Subcutaneous abdominal adipose tissue (tissue), 5 donors: ENCODE measurements around the gene HSH2D.

Source experiments
- H3K27ac ChIP-seq: one replicate; pipeline ENCODE4 v1.7.0; 2013; ENCODE audit warnings: low read depth, mild to moderate bottlenecking, inconsistent platforms, low read length, moderate library complexity
- H3K27me3 ChIP-seq, 5 donors: one replicate each; pipeline ENCODE4 v1.7.0; 2013; ENCODE audit warnings: low read length in 5 of 5, inconsistent platforms in 1 of 5; ENCODE audit not compliant: control insufficient read depth in 5 of 5, insufficient read depth in 4 of 5
- H3K36me3 ChIP-seq, 5 donors: one replicate each; pipeline ENCODE4 v1.7.0; 2013; ENCODE audit warnings: low read length in 5 of 5; ENCODE audit not compliant: control insufficient read depth in 5 of 5, insufficient read depth in 5 of 5
- H3K4me1 ChIP-seq, 5 donors: one replicate each; pipeline ENCODE4 v1.7.0; 2013; ENCODE audit warnings: low read length in 5 of 5, mild to moderate bottlenecking in 3 of 5, moderate library complexity in 1 of 5; ENCODE audit not compliant: control insufficient read depth in 5 of 5, insufficient read depth in 5 of 5
- H3K4me3 ChIP-seq, 5 donors: one replicate each; pipeline ENCODE4 v1.7.0; 2013; ENCODE audit warnings: low read length in 5 of 5, low read depth in 1 of 5
- H3K9ac ChIP-seq, 5 donors: one replicate each; pipeline ENCODE4 v1.7.0; 2013; ENCODE audit warnings: low read length in 5 of 5, mild to moderate bottlenecking in 4 of 5, moderate library complexity in 3 of 5
- H3K9me3 ChIP-seq, 5 donors: one replicate each; pipeline ENCODE4 v1.7.0; 2013; ENCODE audit warnings: low read length in 5 of 5; ENCODE audit not compliant: control insufficient read depth in 5 of 5
- donor health status: healthy.
- donor health status: healthy.
- donor health status: healthy.
- donor health status: healthy.
- donor health status: healthy.

HSH2D gene

DNA sequence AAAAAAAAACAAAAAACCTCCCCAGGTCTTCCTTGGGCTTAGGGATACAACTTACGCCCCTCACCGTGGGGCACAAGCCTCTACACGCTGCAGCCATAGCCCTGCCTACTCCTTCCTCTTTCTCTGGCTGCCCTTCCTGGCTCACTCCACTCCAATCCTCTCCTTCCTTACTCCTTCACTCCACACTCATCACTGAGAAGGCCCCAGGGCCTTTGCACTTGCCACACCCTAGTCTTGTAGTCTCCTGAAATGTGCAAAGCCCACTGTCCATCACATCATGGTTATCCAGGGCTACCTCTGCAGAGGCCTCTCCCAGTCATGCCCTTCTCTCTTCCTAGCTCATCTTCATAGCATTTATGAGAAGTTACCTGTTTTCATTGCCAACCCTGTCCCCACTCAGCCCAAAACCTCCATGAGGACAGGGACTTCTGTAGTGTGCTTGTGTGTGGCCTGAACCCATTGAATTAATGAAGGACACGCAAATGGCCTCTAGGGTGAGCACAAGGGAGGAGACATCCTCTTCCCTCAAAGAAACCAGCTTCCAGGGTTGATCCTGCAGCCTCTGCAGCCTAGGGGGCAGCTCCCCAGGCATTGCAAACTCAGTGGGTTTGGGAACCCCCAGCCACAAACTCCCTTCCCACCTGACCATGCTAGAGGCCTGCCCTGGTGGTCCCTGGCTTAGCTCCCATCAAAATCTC lies 7.9 kb upstream of the HSH2D start:
- Histone ChIP-seq H3K4me3 (no peak overlapping the region), H3K9me3 (no peaks in the 10 kb centered on the region), H3K27me3 (peaks cover 0 to 2% (median 0%) of the 10 kb centered on the region in 5 donors), H3K36me3 (peaks cover 0 to 38% (median 31%) of the 10 kb centered on the region in 5 donors), H3K27ac (no peak overlapping the region), H3K9ac (no peak overlapping the region), H3K4me1 (peaks cover 0 to 3% (median 0%) of the 10 kb centered on the region in 5 donors)

DNA sequence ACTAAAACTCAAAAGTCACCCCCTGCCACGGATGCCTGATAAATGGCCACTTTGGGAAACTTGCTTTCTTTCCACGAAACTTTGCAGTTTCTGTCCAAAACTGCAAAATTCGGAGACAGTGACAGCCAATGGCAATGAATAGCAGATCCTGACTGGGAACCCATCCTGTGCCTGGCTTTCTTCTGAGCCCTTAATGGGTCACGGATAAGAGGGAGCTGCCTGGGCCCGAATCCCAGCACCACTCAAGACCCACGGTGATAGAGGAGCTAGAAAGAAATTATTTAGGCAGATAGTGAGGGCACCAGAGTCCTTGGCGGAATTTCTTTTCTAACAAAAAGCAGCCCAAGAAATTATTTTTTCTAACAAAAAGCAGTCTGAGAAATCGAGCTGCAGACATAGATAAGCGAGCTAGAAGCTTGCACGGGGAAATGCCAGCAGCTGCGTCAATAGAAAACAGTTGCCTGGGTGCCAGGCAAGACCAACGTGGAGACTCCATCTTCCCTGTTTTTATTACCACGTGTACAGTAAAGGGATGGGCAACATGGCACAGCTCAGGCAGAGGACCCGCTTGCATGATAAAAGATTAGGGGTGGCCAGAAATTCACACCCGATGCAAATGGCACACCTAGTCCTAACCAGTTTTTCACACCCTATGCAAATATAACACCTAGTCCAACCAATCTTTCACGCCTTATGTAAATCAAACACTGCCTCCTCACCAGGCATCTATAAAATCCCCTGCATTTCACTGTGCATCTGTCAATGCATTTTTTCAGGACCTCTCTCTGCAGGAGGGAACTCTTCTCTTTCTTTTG lies 7.1 kb upstream of the HSH2D start:
- peaks cover 0 to 3% (median 0%) of the 10 kb centered on the region in 5 donors for H3K4me1 ChIP-seq
- no peaks in the 10 kb centered on the region for H3K9me3 ChIP-seq
- H3K27me3 ChIP-seq = peaks cover 0 to 3% (median 2%) of the 10 kb centered on the region in 5 donors
- no peak overlapping the region for H3K4me3 ChIP-seq
- no peak overlapping the region for H3K27ac ChIP-seq
- peaks cover 0 to 32% (median 31%) of the 10 kb centered on the region in 5 donors for H3K36me3 ChIP-seq
- no peak overlapping the region for H3K9ac ChIP-seq

DNA sequence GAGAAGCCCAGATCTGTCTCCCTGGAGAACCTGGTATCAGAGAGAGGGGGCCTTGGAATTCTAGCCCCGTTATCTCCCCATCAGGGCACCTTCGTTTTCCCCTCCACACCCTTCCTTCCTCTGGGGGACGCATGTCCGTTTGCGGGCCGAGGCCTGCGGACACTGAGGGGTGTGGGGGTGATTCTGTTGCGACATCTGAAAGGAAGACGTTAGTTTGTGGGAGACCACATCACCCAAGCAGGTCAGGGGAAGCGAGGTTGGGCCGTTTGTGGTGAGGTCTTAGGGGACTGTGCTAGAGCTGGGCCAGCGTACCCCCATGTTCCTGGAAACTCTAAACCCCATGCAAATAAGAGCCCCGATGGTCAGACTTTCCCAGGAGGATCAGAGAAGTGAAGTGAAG lies 3.7 kb upstream of the HSH2D start:
- H3K9me3 ChIP-seq = no peaks in the 10 kb centered on the region
- H3K27ac ChIP-seq = no peak overlapping the region

DNA sequence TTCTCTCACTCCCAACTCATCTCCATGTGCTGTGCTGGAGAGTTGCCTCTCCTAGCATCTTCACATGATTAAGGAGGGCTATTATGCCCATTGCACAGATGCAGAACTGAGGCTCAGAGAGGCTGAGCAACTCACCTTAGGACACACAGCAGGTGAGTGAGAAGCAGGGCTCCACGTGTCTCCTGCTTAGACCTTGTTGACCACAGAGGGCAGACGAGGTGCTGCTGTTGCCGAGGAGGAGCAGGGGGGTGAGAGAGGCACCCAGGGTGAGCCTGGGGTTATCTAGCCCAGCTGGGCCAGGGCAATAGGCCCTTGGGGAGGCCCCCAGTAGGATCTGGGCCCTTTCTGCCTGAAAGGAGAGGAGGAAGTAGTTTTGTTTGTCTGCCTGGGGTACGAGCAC lies 2.4 kb upstream of the HSH2D start:
- Histone ChIP-seq H3K9me3 (no peaks in the 10 kb centered on the region), H3K27ac (no peak overlapping the region), H3K27me3 (peaks cover 0 to 8% (median 4%) of the 10 kb centered on the region in 5 donors), H3K4me3 (no peak overlapping the region), H3K9ac (no peak overlapping the region), H3K36me3 (no peaks in the 10 kb centered on the region), H3K4me1 (peaks cover 0 to 11% (median 0%) of the 10 kb centered on the region in 5 donors)

More for the DNA sequence above, 3.7 kb upstream of the HSH2D start:
- Histone ChIP-seq H3K4me3 (no peak overlapping the region), H3K27me3 (peaks cover 0 to 8% (median 4%) of the 10 kb centered on the region in 5 donors), H3K4me1 (peaks cover 0 to 11% (median 0%) of the 10 kb centered on the region in 5 donors), H3K9ac (no peak overlapping the region), H3K36me3 (no peaks in the 10 kb centered on the region)

DNA sequence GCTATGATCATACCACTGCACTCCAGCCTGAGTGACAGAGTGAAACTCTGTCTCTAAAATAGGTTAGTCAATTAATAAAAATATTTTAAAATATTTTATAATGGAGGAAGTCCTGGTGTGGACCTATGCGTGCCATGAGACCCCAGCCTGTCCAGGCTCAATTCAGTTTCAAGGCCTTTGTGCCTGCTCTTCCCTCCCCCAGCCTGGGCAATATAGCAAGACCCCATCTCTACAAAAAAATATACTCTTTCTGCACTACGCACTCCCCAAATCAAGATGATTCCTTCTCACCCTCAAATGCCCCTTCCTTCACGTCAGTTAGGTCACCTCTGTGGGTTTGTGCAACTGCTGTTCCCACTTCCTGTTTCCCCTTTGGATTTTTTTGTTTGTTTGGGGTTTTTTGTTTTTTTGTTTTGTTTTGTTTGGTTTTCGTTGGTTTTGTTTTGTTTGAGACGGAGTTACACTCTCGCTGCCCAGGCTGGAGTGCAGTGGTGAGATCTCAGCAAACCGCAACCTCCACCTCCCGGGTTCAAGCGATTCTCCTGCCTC lies 1.4 kb upstream of the HSH2D start:
- no peak overlapping the region for H3K9ac ChIP-seq
- H3K4me3 ChIP-seq = no peak overlapping the region
- peaks cover 0 to 11% (median 0%) of the 10 kb centered on the region in 5 donors for H3K4me1 ChIP-seq
- H3K9me3 ChIP-seq = no peaks in the 10 kb centered on the region
- H3K27me3 ChIP-seq = peaks cover 0 to 8% (median 4%) of the 10 kb centered on the region in 5 donors
- no peaks in the 10 kb centered on the region for H3K36me3 ChIP-seq
- H3K27ac ChIP-seq = no peak overlapping the region

DNA sequence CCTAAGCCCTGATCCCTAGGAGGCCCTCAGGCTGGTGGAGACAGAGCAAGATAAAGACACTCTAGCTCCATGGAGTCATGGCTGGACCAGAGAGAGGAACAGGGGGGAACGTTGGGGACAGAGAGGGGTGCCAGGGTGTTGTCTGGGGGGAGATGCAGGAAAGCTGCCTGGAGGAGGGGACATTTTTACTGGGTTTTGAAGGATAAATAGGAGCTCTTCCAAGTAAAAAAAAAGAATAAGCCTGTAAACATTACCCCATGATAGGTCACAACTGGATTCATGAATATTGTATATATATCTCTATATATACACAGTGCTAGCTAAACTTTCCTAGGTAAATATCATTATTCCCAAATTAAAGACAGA lies 714 bp downstream of the HSH2D start:
- Histone ChIP-seq H3K9me3 (no peaks in the 10 kb centered on the region), H3K36me3 (no peaks in the 10 kb centered on the region), H3K4me3 (peak overlapping the region in 1 of 5 donors; percentile 30), H3K27me3 (peaks cover 0 to 8% (median 4%) of the 10 kb centered on the region in 5 donors), H3K4me1 (peaks cover 0 to 11% (median 0%) of the 10 kb centered on the region in 5 donors), H3K27ac (no peak overlapping the region), H3K9ac (no peak overlapping the region)

DNA sequence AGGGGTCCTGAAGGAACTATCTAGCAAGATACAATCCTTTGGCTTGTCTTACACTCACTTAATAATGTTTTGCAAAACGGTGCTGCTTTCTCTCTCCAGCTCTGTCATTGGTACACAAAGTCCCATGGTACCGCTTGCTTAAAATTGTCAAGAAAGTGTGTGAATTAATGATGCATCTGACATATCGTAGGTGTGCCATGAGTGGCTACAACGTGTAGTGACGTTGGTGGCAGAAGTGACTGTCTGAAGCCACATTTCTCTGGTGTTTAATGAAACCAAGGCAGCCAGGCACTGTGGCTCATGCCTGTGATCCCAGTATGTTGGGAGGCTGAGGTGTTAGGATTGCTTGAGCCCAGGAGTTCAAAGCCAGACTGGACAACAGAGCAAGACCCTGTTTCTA lies 2.6 kb downstream of the HSH2D start:
- Histone ChIP-seq H3K27ac (no peak overlapping the region), H3K36me3 (no peaks in the 10 kb centered on the region), H3K9ac (no peak overlapping the region), H3K27me3 (peaks cover 0 to 5% (median 4%) of the 10 kb centered on the region in 5 donors), H3K4me1 (peaks cover 0 to 7% (median 0%) of the 10 kb centered on the region in 5 donors), H3K4me3 (no peak overlapping the region), H3K9me3 (no peaks in the 10 kb centered on the region)

DNA sequence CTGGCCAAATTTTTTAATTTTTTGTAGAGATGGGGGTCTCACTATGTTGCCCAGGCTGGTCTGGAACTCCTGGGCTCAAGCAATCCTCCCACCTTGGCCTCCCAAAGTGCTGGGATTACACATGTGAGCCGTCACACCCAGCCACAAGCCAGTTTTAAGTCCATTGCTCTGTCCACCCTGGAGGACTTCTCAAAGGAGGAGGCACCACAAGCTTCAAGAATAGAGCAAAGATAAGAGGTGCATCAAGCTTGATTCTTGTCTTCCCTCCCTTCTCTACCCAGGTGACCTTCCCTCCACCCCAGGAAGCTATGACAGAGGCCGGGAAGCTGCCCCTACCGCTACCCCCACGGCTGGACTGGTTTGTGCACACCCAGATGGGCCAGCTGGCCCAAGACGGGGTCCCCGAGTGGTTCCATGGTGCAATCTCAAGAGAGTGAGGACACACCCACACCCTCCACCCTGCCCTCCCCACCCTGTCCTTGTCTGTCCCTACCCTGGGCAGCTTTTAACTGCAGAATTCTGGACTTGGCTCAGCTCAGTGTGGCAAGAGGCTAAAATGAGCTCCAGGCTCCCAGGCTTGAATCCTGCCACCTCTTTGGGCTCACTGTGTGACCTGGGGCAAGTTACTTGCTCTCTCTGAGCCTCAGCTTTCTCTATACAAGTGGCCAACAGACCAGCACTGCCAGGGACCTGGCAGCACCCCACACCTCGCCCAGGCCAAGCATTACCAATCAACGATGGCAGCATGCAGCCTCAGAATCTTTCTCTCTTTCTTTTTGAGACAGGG lies 5.2 kb downstream of the HSH2D start:
- Histone ChIP-seq H3K27ac (no peak overlapping the region), H3K4me3 (no peak overlapping the region)

DNA sequence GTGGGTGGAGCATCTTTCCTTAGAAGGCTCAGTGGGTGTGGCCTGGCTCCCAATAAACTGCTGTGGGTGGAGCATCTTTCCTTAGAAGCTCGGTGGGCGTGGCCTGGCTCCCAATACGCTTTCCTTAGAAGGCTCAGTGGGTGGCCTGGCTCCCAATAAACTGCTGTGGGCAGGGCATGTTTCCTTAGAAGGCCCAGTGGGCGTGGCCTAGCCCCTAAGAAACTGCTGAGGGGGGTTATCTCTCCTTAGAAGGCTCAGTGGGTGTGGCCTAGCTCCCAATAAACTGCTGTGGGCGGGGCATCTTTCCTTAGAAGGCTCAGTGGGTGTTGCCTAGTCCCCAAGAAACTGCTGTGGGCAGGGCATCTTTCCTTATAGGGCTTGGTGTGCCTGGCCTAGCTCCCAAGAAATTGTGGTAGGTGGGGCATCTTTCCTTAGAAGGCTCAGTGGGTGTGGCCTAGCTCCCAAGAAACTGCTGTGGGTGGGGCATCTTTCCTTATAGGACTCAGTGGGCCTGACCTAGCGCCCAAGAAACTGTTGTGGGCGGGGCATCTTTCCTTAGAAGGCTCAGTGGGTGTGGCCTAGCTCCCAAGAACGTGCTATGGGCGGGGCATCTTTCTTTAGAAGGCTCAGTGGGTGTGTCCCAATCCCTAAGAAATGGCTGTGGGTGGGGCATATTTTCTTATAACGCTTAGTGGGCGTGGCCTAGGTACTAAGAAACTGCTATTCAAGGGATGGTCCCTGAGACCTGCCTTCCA lies 10.3 kb downstream of the HSH2D start:
- Histone ChIP-seq H3K9ac (no peak overlapping the region), H3K27me3 (peaks cover 2 to 8% (median 5%) of the 10 kb centered on the region in 5 donors), H3K27ac (no peak overlapping the region), H3K9me3 (no peaks in the 10 kb centered on the region), H3K4me1 (no peaks in the 10 kb centered on the region), H3K4me3 (no peak overlapping the region), H3K36me3 (no peaks in the 10 kb centered on the region)

More for the DNA sequence above, 5.2 kb downstream of the HSH2D start:
- Histone ChIP-seq H3K9me3 (no peaks in the 10 kb centered on the region), H3K9ac (no peak overlapping the region), H3K27me3 (peaks cover 0 to 5% (median 2%) of the 10 kb centered on the region in 5 donors), H3K4me1 (no peaks in the 10 kb centered on the region), H3K36me3 (no peaks in the 10 kb centered on the region)
